Measurements from ENCODE around the gene OMP.

DNA sequence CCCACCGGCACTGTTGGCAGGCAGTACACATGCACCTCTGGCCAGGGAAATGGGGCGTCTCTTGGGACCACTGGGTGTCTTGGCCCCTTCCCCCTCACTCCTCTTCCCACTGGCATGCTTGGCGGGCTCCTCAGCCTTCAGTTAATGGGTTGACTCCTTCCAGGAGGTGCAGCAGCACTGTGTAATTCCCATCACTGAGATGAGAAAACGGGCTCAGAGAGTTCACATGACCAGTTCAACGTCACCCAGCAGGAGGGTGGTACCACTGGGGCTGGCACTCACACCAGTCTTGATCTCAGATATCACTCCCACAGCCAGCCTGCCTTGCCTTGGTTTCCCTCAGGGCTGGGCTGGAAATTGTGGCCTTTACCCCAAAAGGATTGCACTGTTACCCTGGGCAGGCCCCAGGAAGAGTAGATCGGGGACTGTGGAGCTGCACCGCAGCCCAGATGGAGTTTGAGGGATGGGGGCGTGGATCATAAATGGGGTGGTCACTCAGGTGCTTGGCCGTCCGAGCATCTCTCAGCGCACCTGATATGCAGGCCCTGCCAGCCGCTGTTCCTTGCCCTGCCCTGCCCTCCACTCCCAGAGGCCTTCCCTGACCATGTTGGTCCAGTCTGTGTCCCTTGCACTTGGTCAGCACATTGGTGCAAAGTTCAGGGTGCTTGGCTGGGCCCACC lies 18.9 kb upstream of the OMP start:
- TF ChIP-seq SP1 (IDR thresholded peaks at IDR 0.05) (no peak), FOXM1 (IDR thresholded peaks at IDR 0.05; ENCODE audit: borderline replicate concordance) (no peak)

All from HEK293T (cell line).